HUDEP-2 (cell line): ENCODE results near the gene NME2.

Experiments
- DNase-seq, 76 experiments: peaks; one replicate each; lab custom pipeline; 2025; ENCODE audit not compliant: unreplicated experiment in 76 of 76; lab: John Stamatoyannopoulos, UW

The NME2 gene

DNA sequence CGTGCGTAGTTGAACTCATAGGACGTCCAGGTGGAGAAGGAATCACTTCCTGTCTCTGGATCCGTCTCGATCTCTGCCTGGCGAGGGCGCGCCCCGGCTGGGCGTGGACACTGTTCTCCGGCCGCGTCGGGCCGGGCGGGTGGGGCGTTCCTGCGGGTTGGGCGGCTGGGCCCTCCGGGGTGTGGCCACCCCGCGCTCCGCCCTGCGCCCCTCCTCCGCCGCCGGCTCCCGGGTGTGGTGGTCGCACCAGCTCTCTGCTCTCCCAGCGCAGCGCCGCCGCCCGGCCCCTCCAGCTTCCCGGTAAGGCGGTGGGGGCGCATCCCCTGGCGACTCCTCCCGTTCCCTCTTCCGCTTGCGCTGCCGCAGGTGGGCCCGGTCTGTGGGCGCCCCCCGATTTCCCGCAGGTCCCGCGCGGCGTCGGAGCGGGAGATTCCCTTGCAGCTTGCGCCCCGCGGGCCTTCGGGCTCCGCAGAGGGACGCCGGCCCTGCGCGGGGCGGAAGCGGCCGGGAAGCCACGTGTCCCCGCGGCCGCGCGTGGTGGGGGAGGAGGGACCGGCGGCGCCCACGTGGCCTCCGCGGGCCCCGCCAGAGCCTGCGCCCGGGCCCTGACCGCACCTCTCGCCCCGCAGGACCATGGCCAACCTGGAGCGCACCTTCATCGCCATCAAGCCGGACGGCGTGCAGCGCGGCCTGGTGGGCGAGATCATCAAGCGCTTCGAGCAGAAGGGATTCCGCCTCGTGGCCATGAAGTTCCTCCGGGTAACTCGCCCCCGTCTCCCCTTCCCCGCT, at the start of gene NME2:
NME2 (plus strand) TSS at position 214 of the 789 bp plus-strand sequence; CDS start at position 634, 420 bp downstream.
- DNase-seq: peak in 74 of 76 experiments; percentile 17 to 91 (median 74)

DNA sequence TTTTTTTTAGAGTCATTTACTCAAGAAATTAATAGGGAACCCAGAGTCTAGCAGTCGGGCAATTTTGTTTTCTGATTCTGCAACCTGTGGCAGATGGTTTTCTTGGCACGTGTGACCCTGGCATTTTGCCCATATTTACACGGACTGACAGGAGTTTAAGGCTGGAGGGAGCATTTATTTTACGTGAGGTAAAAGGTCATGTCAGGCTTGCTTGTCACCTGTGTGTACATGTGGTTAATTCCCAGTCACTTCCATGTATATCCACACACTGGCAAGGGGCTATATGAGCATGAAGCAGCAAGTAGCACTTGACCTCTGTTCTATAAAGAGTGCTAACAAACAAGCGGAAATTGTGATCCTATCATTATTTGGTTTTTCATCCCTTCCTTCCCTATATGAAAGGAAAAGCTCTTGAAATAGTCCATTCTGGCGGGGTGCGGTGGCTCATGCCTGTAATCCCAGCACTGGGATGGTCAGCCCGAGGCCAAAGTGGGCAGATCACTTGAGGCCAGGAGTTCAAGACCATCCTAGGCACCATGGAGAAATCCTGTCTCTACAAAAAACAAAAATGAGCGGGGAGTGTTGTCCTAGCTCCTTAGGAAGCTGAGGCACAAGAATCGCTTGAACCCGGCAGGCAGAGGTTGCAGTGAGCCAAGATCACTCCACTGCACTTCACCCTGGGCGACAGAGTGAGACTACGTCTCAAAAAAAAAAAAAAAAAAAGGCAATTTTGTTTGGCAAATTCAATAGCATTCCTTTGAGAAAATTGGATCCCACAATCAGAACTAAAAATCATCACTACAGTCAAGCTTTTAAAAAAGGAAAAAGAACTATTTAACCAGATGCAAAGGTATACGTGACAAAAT, 47.6 kb upstream of the NME2 start:
- peak in 53 of 76 experiments; percentile 3 to 64 (median 38) for DNase-seq

DNA sequence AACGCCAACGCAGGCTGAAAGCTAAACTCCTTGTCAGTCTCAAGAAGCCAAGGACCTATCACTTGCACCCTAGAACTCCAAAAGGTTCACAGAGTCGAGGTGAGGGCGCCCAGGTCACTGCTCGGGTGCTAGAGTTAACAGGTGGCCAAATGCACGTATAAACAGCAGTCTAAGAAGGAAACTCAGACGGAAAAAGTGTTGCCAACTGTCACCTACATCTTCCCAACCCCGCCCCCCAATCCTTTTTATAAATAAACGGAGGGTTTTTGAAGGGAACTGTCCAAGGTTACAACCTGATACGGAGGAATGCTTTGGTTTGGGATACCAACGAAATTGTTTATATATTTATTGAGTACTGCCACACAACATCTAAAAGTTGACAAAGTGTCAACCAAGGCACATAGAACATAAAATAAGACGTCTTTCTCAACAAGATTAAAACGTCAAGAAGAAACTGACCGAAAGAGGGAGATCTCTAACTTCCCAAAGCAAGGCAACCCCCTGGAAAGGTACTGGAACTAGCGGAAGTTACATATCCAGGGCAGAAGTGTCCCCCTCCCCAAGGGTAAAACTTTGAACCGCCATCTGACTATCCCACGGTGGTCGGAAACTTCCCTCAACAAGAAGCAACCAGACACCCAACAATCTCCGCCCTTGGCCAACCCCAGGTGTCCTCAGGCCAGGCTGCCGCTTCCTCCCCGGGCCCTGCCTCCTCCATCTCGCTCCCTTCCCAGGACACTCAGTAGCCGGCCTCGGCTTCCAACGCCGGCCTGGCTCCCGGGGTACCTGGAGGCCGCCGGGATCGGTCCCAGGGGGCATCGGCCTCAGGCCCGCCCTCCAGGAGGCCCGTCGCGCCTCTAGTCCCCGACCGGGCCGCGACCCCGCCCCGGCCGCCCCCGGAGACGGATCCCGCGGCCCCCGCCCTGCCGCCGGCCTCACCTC, 46.5 kb upstream of the NME2 start:
- DNase-seq: peak in 25 of 76 experiments; percentile 1 to 43 (median 9)

DNA sequence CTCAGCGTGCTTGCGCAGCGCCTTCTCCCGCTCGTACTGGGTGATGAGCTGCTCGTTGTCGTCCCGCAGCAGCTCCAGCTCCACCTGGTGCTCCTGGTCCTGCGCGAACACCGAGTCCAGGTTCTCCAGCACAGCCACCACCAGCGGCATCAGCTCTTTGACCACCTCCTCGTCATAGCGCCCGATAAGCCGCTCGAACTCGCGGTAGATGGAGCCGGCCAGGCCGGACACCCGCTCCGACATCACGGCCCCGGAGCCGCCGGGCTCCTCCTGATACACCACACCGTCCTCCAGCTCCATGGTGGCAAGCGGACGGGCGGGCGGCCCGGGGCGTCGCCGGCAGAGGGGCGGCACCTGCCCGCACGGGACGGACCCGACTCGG, 45.9 kb upstream of the NME2 start:
- DNase-seq: peak in 23 of 76 experiments; percentile 22 to 65 (median 40)

DNA sequence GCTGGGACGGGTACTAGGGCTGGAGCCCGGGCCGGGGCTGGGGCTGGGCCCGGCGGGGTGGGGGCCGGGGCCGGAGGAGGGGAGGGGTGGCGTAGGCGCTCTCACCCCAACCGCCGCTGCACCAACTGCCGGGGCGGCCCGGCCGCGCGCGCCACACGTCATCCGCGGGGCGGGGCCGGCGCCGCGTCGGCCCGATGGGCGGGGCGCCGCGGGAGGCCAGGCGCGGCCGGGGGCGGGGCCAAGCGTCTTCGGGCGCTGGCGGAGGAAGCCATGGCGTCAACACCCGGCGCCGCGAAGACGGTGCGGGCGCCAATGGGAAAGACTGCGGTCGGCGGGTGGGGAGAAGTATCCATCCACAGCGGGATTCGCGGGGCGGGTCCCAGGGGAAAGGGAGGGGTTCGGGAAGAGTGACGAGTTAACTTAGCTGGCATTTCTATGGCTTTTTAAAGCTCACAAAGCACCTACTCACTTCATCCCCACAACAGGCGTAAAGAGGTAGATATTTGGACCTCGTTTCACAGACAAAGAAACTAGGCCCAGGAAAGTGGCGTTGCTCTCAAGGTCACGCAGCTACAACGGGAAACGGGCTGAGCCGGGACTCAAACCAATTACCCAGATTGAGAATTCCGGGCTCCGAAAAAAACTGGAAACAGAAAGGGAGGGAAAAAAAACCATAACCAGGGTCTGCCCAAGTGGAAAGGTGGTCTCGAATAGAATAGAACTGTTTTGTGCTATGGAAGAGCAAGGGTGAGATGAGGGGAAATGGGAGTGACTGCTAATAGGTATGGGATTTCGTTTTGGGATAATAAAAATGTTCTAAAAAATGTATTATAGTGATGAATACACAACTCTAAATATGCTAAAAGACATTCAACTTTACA, 45.2 kb upstream of the NME2 start, which contains the start of gene SPAG9:
SPAG9 (minus strand) TSS at position 130 of the 881 bp plus-strand sequence. CDS start 212 bp downstream, outside the sequence.
- peak in 74 of 76 experiments; percentile 24 to 95 (median 86) for DNase-seq

DNA sequence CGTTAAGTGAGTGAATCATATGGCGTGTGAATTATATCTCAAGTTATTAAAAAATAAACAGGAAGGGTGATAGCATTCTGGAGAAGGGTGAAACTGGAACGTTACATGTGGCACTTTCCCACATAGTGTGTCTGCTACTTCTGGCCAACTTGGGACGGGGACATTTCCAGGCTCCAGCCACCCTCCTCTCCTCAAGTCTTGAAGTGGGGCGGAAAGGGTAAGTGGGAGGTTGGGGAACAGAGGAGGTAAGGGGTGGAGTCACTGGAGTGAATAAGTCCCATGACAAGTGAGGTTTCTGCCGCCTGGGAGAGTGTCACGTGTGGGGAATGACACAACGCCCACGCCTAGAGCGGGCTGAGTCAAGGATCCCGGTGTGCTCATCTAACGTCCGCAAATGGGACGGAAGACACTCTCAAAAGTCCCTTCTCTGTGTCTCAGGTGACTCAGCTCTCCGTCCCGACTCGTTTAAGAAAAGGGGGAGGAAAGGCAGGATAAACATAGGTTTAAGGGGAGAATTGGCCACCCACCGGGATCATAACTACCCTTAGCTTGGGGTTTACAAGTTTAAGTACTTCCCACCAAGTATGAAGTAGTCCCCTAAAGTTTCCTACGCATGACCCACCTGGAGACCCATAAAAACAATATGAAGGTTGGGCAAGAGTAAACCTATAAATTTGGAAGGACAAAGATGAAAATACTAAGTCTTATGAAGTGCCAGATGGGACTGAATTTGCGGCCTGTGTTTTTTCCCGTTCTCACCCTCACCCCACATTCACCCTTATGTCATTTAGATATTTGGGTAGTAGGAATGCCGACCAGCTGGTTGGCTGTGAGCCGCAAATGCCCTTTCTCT, 44.4 kb upstream of the NME2 start:
- peak in 75 of 76 experiments; percentile 44 to 96 (median 89) for DNase-seq

DNA sequence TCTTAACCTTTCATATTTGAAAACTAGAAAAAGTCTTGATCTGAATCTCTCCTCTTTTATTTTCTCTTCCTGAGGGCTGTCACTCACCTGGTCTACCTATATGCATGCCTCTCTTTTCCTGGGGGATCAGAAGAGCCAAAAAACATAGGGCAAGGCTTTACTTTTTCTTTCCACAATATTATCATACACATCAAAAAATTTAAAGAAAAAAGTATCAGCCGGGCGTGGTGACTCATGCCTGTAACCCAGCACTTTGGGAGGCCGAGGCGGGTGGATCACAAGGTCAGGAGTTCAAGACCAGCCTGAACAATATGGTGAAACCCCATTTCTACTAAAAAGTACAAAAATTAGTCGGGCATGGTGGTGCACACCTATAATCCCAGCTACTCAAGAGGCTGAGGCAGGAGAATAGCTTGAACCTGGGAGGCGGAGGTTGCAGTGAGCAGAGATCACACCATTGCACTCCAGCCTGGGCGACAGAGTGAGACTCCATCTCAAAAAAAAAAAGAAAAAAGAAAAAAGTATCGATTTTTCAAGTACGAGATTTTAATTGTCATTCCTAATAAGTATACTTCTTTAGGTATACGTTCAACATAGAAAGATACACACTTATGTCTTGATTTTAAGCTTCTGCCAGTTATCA, 43.6 kb upstream of the NME2 start:
- DNase-seq: peak in 8 of 76 experiments; percentile 1 to 34 (median 7)

DNA sequence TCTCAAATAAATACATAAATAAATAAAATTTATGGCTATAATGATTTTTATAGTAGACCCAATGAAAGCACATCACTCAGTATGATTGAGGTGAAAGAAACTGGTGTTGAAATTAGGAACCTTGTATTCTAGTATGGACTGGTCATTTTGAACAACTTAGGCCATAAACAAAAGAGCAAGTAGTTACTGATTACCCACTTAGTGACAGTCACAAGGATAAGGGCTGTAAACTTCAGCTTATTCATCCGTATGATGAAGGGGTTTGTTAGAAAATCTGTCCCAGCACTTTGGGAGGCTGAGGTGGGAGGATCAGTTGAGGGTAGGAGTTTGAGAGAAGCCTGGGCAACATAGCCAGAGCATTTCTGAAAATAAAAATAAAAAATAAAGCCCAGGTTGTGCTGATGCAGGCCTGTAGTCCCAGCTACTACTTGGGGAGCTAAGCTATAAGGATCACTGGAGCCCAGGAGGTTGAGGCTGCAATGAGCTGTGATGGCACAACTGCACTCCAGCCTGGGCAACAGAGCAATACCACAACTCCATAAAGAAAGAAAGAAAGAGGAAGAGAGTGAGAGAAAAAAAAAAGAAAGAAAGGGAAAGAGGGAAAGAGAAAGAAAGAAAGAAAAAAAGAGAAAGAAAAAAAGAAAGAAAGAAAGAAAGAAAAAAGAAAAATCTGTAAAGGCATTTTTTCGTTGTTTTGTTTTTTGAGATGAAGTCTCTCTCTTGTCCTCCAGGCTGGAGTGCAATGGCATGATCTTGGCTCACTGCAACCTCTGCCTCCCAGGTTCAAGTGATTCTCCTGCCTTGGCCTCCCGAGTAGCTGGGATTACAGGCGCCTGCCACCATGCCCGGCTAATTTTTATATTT, 41.3 kb upstream of the NME2 start:
- DNase-seq: no peak

DNA sequence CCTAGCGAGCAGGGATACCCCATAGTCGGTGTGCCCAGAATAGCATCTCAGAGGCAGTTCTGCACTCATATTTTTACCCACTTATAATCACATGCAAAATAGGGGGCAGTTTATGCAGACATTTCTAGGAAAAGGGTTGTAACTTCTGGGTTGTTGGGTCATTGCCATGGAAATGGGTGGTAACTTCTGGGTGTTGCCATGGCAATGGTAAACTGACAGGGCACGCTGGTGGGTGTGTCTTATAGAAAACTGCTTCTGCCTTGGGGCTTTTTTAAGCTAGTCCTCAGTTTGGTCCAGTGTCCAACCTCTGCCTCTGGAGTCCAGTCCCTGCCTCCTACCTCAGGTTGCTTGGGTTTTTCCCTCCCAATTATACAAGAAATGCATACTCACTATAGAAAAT, 38.1 kb upstream of the NME2 start:
- peak in 73 of 76 experiments; percentile 6 to 88 (median 66) for DNase-seq

DNA sequence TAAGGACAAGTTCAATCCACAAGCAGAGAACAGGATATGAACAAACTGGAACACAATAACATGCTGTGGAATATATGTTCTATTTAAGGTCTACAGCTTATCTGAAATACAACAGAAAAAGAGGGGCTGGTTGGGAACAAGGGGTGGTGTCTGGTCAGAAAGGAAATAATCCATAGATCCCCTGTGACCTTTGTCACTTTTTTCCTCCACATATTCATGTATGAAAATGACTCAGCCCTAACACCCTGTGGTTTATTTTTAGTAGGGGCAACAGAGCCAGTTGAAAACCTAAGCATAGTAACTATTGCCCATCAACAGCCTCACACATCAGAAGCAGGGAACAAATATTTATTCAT, 33.3 kb upstream of the NME2 start:
- DNase-seq: no peak

DNA sequence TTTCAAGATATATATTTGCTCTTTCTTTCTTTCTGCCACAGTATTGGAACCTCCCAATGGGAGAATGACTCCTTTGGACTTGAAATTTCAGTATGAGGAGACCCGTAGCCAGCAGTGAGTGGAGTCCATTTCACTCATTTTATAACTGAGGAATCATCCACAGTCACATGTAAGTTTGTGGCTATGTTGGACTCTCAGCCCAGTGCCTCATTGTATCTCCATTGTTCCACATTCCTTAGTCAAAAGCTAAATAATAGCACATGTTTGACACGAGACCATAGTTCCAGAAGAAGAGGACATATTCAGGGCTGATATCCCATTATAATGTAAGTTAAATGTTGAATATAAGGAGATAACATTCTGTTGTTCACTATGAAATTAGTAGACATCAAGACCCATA, 32.8 kb upstream of the NME2 start:
- no peak for DNase-seq

DNA sequence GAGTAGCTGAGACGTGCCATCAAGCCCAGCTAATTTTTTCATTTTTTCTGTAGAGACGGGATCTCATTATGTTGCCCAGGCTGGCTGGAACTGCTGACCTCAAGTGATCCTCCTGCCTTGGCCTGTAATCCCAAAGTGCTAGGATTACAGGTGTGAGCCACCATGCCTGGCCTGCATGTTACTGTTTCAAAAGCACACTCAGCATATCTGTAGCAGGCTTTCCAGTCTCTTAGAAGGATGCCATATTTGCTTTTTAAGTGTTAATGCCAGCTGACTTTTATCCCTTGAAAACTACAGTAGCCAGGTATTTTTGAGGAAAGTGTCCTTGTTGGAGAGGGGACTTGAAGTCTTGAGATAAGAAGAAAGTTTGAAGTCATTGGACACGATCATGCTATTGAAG, 30.3 kb upstream of the NME2 start:
- no peak for DNase-seq

DNA sequence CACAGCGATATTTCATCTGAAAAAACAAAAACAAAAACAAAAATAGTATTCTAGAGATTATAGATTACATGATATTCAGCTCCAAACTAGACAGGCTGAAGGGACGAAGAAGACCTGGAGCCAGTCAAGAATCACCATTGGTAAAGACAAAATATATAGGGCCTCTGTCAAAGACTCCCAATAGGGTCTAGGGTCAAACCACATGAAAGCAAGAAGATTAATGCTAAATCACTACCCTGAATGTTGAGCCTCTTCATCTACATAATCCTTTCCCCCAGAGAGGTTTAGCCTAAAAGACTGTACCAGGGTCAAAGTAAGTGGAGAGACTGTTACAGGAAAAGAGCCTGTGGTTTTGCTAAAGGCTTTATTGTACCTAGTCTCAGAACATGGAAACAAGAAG, 23.6 kb upstream of the NME2 start:
- no peak for DNase-seq

DNA sequence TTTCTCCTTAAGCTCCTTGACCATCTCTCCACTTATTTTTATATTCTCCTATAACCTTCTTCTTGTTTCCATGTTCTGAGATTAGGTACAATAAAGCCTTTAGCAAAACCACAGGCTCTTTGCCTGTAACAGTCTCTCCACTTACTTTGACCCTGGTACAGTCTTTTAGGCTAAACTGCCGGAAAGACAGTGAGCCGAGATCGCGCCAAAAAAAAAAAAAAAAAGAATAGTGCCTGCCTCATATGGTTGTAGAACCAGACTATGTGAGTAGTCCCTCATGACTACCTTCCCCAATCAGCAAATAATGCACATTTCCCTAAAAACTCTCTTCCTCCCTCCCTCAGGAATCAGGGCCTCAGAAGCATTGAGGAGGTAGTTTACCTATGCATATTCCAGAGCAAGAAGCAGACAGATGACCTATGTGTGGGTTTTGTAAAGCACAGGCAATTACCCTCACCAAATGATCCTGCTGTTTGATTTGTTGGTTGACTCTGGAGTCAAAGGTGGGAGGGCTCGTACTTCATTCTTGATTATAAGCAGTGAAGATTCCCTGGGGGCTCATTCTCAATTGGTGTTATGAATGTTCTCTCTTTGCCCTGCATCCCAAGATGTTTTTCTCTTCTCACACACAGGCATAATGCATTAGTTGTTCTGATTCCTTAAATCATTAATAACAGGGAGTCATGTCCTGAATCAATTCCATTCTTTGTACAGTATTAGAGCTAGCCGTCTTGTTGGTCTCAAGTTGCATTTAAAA, 21.8 kb upstream of the NME2 start:
- DNase-seq: no peak

DNA sequence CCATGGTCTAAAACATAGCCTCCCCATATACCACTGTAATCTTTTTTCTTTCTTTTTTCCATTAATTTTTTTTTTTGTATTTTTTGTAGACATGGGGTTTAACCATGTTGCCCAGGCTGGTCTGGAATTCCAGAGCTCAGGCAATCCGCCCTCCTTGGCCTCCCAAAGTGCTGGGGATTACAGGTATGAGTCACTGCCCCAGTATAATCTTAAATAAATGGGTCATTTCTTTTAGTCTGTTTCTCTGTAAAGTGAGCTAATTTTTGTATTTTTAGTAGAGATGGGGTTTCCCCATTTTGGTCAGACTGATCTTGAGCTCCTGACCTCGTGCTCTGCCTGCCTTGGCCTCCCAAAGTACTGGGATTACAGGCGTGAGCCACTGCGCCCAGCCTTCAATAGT, 18.6 kb upstream of the NME2 start:
- DNase-seq: no peak

DNA sequence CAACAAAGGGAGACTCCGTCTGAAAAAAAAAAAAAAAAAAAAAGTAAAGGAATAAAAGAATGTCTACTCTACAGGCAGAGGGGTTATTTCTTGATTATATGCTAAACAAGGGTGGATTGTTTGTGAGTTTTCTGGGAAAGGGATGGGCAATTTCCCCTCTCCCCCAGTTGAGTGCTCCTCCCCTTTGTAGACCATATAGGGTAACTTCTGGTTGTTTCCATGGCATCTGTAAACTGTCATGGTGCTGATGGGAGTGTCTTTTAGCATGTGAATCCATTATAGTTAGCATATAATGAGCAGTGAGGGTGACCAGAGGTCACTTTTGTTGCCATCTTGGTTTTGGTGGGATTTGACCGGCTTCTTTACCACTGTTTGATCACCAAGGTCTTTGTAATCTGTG, 17.0 kb upstream of the NME2 start:
- no peak for DNase-seq
